RWPE1 (cell line): ENCODE results near the gene GPC6.

ENCODE experiments used
- CTCF ChIA-PET: fragments of 350-600 bp; sonication (Branson Sonifier 250); formaldehyde crosslinking; extraction: SDS; loops from one replicate; lab custom pipeline; 2021; lab: Yijun Ruan, JAX
- POLR2A ChIA-PET: fragments of 400-600 bp; formaldehyde crosslinking; extraction: SDS; loops from one replicate; lab custom pipeline; 2020; ENCODE audit warnings: antibody characterized with exemption; ENCODE audit not compliant: low non-redundant PET; lab: Yijun Ruan, JAX
- DNase-seq: peaks from one replicate; pipeline ENCODE4 v3.0.0; 2012; ENCODE audit warnings: low spot score
- H3K27ac ChIP-seq: fragments of 450-650 bp; 2 replicates; pipeline ENCODE4 v1.5.1; 2017
- TF ChIP-seq, protein P1 (sequence below): fragments of 450-650 bp; conservative IDR thresholded peaks from 2 replicates; pipeline ENCODE4 v1.5.1; 2017; ENCODE audit warnings: low read depth, mild to moderate bottlenecking

GPC6 gene

DNA sequence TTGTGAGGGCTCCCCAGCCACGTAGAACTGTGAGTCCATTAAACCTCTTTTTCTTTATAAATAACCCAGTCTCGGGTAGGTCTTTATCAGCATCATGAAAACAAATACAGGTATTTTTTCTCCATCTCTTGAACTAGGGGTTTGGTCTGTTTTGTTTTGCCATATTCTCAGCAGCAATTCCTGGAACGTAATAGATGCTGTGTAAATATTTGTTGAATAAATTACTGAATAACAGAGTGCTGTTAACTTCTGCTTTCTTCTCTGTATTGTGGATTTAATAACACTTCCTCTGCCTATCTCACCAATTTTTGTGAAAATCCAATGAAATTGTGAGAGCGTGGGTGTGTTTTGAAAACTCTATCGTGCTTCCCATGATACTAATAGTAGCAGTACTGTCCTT is 823.4 kb downstream of the GPC6 start:
- no peak for DNase-seq
- ChIA-PET POLR2A (no interaction called here), CTCF (no interaction called here)
- TF ChIP-seq, protein P1, sequence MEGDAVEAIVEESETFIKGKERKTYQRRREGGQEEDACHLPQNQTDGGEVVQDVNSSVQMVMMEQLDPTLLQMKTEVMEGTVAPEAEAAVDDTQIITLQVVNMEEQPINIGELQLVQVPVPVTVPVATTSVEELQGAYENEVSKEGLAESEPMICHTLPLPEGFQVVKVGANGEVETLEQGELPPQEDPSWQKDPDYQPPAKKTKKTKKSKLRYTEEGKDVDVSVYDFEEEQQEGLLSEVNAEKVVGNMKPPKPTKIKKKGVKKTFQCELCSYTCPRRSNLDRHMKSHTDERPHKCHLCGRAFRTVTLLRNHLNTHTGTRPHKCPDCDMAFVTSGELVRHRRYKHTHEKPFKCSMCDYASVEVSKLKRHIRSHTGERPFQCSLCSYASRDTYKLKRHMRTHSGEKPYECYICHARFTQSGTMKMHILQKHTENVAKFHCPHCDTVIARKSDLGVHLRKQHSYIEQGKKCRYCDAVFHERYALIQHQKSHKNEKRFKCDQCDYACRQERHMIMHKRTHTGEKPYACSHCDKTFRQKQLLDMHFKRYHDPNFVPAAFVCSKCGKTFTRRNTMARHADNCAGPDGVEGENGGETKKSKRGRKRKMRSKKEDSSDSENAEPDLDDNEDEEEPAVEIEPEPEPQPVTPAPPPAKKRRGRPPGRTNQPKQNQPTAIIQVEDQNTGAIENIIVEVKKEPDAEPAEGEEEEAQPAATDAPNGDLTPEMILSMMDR = no peak
- H3K27ac ChIP-seq = no peak overlapping the region

DNA sequence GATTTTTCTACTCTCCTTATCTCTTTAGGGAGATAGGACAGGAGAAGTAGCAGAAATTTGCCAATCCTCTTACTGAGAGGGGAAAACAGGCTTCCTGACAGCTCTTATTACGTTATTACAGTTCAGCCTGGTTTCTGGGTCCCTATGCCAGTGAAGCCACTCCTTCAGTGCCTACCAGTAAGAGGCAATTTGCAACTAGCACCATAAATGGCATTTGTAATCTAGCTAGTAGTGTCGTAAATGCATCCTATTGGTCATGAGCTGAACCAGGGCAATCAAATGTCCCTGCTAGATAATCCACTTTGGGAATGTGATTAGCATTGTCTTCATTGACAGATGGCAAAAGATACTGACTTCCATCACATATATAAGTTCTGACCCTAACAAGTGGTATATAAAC is 824.1 kb downstream of the GPC6 start:
- POLR2A ChIA-PET = no interaction called here
- no peak overlapping the region for H3K27ac ChIP-seq
- DNase-seq = no peak
- TF ChIP-seq, protein P1 = no peak
- CTCF ChIA-PET = no interaction called here

DNA sequence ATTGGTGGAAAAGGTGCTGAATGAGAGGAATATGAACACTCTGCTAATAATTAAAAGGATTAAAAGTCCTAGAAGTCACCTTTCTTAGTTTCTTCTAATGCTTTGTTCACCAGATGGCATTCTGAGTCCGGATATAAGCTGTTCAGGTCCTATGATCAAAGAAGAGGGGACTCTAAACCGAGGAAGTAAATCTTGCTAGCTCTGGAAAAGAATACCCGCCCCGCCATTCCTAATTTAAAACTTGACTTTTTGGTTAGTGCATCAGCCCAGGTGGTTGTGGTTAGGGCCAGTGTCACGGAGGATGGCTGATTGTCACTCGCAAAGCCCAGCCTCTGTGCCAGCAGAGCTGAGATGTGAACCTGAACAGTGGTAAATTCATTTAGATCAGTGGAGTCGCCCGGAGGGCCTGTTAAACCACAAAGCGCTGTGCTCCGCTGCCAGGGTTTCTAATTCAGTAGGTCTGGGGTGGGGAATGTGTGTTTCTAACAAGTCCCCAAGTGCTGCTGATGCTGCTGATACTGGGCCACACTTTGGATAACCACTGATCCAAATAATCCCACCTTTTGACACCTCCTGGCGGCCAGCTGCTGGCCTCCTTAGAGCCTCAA is 827.5 kb downstream of the GPC6 start:
- H3K27ac ChIP-seq = no peak overlapping the region
- POLR2A ChIA-PET = no interaction called here
- CTCF ChIA-PET = interaction anchor here (0.6 kb wide), 1 partner anchor 1338 kb away, joined by 3 read pairs; no protein-coding TSS in a partner anchor
- TF ChIP-seq, protein P1 = no peak
- no peak for DNase-seq

DNA sequence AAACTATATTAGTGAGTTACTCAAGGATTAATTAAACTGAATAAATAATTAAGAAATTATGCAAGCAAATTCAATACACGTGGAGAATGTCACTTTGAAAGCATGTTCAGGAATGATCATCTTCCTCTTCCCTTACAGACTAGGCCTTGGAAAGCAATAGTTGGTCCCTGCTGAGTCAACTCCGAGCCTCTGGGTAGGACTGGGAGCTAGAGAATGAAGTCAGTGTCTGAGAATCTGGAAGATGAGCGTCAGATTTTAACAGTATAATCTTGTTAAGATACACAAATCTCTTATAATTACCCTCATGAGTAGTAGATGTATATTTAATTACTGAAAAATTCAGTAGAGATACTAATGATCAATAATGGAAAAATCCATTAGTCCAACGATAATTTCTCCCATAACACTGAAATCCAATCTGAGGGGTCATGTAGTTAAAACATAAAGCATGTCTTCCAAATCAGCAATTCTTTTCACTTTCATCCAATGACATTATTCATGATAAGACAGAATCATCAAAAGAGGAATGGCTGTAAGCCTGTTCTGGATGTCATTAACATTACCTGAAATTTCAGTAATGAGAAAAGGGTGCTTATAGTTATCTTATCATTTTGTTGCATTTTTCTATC is 829.9 kb downstream of the GPC6 start:
- TF ChIP-seq, protein P1 = no peak
- no peak for DNase-seq
- CTCF ChIA-PET = no interaction called here
- POLR2A ChIA-PET = no interaction called here
- no peak overlapping the region for H3K27ac ChIP-seq

DNA sequence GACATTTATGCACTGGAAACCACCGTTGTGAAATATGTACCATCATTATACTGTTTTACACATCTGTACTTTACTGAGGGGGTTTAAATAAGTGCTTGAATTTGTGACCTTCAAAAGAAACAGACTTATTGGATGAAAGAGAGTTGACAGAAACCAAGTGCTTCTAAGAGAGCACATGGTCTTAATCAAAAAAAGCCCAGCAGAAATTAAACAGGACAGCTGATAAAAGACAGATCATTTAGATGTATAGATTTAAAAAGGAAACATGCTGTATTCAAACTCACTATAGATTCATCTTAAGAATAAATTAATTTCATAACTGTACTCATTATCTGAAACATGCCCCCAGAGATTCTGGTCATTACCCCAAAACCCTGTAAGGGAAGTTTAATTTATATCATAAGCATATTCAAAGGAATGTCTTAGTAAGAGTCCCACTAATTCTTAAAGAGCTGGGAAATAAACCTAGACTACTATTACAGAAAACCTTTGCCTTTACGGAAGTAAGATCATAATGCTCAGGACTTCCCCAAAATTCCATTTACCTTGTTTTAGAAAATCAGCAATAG is 831.1 kb downstream of the GPC6 start:
- DNase-seq = no peak
- ChIA-PET POLR2A (no interaction called here), CTCF (no interaction called here)
- H3K27ac ChIP-seq = no peak overlapping the region
- TF ChIP-seq, protein P1 = no peak

DNA sequence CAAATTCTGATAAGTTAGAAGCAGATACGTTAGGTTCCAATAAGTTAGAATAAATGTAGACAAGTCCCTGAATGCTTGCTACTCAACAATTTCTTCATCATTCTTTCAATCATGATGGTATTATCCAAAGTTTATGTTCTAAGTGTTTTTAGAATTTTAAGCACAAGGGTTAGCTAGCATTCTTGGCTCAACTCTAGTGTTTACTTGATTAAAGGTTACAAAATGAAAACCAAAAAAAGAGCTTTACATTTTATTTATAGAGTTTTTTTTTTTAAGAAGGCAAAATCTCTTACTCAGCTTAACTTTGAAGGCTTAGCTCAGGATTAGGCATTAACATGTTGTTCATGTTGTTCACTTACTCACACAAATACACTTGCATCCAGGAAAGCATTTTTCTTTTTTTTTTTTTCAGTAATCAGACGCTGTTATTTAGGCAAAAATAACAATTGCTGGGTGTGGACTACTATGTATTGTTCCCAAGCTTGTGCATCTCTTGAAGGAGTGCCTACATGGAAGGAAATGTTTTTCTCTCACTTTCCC is 832.3 kb downstream of the GPC6 start:
- CTCF ChIA-PET = interaction anchor here (0.7 kb wide), 2 partner anchors 1461 to 1864 kb away, joined by 4 to 7 read pairs; no protein-coding TSS in a partner anchor
- TF ChIP-seq, protein P1 = no peak
- no peak overlapping the region for H3K27ac ChIP-seq
- no peak for DNase-seq
- POLR2A ChIA-PET = interaction anchor here (0.7 kb wide), 1 partner anchor 18 kb away, joined by 3 read pairs; no protein-coding TSS in a partner anchor
